RWPE1 (cell line): Measurements from ENCODE around the gene ATP2C2.
A peak's percentile ranks its signal among the peaks of the same experiment; 100 is the strongest.

ENCODE experiments used
- CTCF ChIA-PET: fragments of 350-600 bp; sonication (Branson Sonifier 250); formaldehyde crosslinking; extraction: SDS; loops from one replicate; lab custom pipeline; 2021; lab: Yijun Ruan, JAX
- POLR2A ChIA-PET: fragments of 400-600 bp; formaldehyde crosslinking; extraction: SDS; loops from one replicate; lab custom pipeline; 2020; ENCODE audit warnings: antibody characterized with exemption; ENCODE audit not compliant: low non-redundant PET; lab: Yijun Ruan, JAX
- DNase-seq: peaks from one replicate; pipeline ENCODE4 v3.0.0; 2012; ENCODE audit warnings: low spot score
- H3K27ac ChIP-seq: fragments of 450-650 bp; 2 replicates; pipeline ENCODE4 v1.5.1; 2017
- CTCF ChIP-seq: fragments of 450-650 bp; conservative IDR thresholded peaks from 2 replicates; pipeline ENCODE4 v1.5.1; 2017; ENCODE audit warnings: low read depth, mild to moderate bottlenecking

ATP2C2 gene, protein sequence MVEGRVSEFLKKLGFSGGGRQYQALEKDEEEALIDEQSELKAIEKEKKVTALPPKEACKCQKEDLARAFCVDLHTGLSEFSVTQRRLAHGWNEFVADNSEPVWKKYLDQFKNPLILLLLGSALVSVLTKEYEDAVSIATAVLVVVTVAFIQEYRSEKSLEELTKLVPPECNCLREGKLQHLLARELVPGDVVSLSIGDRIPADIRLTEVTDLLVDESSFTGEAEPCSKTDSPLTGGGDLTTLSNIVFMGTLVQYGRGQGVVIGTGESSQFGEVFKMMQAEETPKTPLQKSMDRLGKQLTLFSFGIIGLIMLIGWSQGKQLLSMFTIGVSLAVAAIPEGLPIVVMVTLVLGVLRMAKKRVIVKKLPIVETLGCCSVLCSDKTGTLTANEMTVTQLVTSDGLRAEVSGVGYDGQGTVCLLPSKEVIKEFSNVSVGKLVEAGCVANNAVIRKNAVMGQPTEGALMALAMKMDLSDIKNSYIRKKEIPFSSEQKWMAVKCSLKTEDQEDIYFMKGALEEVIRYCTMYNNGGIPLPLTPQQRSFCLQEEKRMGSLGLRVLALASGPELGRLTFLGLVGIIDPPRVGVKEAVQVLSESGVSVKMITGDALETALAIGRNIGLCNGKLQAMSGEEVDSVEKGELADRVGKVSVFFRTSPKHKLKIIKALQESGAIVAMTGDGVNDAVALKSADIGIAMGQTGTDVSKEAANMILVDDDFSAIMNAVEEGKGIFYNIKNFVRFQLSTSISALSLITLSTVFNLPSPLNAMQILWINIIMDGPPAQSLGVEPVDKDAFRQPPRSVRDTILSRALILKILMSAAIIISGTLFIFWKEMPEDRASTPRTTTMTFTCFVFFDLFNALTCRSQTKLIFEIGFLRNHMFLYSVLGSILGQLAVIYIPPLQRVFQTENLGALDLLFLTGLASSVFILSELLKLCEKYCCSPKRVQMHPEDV

GRCh38 chr16:84368308-84368996, at the start of gene ATP2C2:
Gene ATP2C2 (plus strand): TSS chr16:84368538. CDS start chr16:84368616, 78 bp downstream.
- POLR2A ChIA-PET, result no interaction called here
- CTCF ChIA-PET, result interaction anchor here (0.6 to 0.7 kb wide), 3 partner anchors 34 to 391 kb away, joined by 3 read pairs; no protein-coding TSS in a partner anchor
- TF ChIP-seq CTCF, result no peak
- no peak within 1 kb of the TSS for H3K27ac ChIP-seq
- DNase-seq, result peak; percentile 80

DNA sequence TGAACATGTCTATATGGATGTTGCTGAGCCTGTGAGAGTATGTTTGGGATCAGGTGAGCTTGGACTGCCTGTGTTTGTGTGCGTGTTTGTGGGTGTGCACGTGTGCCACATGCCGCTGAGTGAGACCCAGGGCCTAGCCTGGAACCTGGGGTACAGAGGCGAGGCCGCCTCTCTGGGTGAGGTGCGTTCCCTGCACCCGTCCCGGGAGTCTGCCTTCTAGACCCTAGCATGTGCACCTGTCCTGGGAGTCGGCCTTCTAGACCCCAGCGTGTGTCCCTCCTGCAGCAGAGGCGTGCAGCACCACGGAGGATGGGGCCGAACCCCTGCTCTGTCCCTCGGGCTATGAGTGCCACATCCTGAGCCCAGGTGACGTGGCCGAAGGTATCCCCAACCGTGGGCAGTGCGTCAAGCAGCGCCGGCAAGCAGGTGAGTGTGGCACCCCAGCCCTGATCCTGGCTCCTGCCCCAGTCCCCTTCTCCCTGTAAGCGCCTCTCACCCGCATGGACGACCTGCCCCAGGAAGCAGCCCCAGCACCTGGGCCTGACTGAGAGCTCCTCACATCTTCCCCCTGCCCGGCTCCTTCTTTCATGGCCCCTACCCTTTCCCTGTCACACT, 49.1 kb upstream of the ATP2C2 start:
- ChIA-PET POLR2A (no interaction called here), CTCF (no interaction called here)
- H3K27ac ChIP-seq, result no peak overlapping the region
- no peak for DNase-seq
- no peak for TF ChIP-seq CTCF

GRCh38 chr16:84320511-84320910, 47.8 kb upstream of the ATP2C2 start:
- no peak overlapping the region for H3K27ac ChIP-seq
- DNase-seq, result no peak
- TF ChIP-seq CTCF, result no peak
- ChIA-PET POLR2A (no interaction called here), CTCF (no interaction called here)

GRCh38 chr16:84321932-84322331, 46.4 kb upstream of the ATP2C2 start:
- CTCF ChIA-PET, result interaction anchor here (0.7 kb wide), 1 partner anchor 10 kb away, joined by 3 read pairs; no protein-coding TSS in a partner anchor

GRCh38 chr16:84322749-84323148, 45.6 kb upstream of the ATP2C2 start:
- no peak overlapping the region for H3K27ac ChIP-seq
- POLR2A ChIA-PET, result no interaction called here
- CTCF ChIA-PET, result interaction anchor here (1.0 kb wide), 1 partner anchor 14 kb away, joined by 5 read pairs; no protein-coding TSS in a partner anchor
- DNase-seq, result no peak
- TF ChIP-seq CTCF, result no peak

More at GRCh38 chr16:84321932-84322331, 46.4 kb upstream of the ATP2C2 start:
- TF ChIP-seq CTCF, result no peak
- no peak for DNase-seq
- no peak overlapping the region for H3K27ac ChIP-seq
- POLR2A ChIA-PET, result no interaction called here
